HCEC 1CT (cell line): ENCODE data around the gene SMIM13.
"Not testable (repeated sequence)": the region's sequence is repeated elsewhere in the genome, so short reads cannot be mapped to it uniquely, and the experiment has no call there.

ENCODE experiments used
- DNase-seq: peaks from one replicate; pipeline ENCODE4 v3.0.0-alpha.2; 2017

Gene SMIM13

GRCh38 chr6:11085758-11086435 is 7.7 kb upstream of the SMIM13 start:
- DNase-seq, result no peak

- not testable (repeated sequence) for DNase-seq
Observed at GRCh38 chr6:11087141-11087812, 6.4 kb upstream of the SMIM13 start.

- no peak for DNase-seq
Observed at GRCh38 chr6:11089695-11090094, 3.9 kb upstream of the SMIM13 start.

GRCh38 chr6:11091141-11091540 is 2.5 kb upstream of the SMIM13 start:
- DNase-seq, result not testable (repeated sequence)

GRCh38 chr6:11092668-11093375 is 812 bp upstream of the SMIM13 start:
- no peak for DNase-seq

GRCh38 chr6:11093376-11093625 is 333 bp upstream of the SMIM13 start:
- no peak for DNase-seq

- peak; percentile 61 for DNase-seq
Observed at GRCh38 chr6:11094411-11094851, 797 bp downstream of the SMIM13 start.

GRCh38 chr6:11094941-11095340 is 1.3 kb downstream of the SMIM13 start:
- DNase-seq, result no peak

GRCh38 chr6:11096109-11096508 is 2.5 kb downstream of the SMIM13 start:
- peak; percentile 72 for DNase-seq

GRCh38 chr6:11097476-11097875 is 3.8 kb downstream of the SMIM13 start:
- no peak for DNase-seq

GRCh38 chr6:11098004-11098403 is 4.4 kb downstream of the SMIM13 start:
- DNase-seq, result no peak

- no peak for DNase-seq
Observed at GRCh38 chr6:11101417-11101816, 7.8 kb downstream of the SMIM13 start.

- DNase-seq, result no peak
Observed at GRCh38 chr6:11103065-11103464, 9.4 kb downstream of the SMIM13 start.

- no peak for DNase-seq
Observed at GRCh38 chr6:11108726-11109125, 15.1 kb downstream of the SMIM13 start.

- no peak for DNase-seq
Observed at GRCh38 chr6:11110921-11111768, 17.5 kb downstream of the SMIM13 start, which contains the start of gene ERVFRD-1. Gene ERVFRD-1, minus strand, starts transcription at chr6:11111725. Its CDS starts 6,415 bp downstream, at chr6:11105310.

- no peak for DNase-seq
Observed at GRCh38 chr6:11111769-11112437, 18.3 kb downstream of the SMIM13 start.

GRCh38 chr6:11113038-11113437 is 19.4 kb downstream of the SMIM13 start:
- no peak for DNase-seq

GRCh38 chr6:11115808-11116536 is 22.3 kb downstream of the SMIM13 start:
- peak; percentile 77 for DNase-seq

- DNase-seq, result peak; percentile 56
Observed at GRCh38 chr6:11120271-11121005, 26.8 kb downstream of the SMIM13 start.

GRCh38 chr6:11121851-11122250 is 28.2 kb downstream of the SMIM13 start:
- no peak for DNase-seq

GRCh38 chr6:11122380-11122779 is 28.7 kb downstream of the SMIM13 start:
- DNase-seq, result no peak
